Mucosa of descending colon (tissue), 3 donors: Measurements from ENCODE around the gene AK5. TPM values are rescaled to one million over a fixed set of nuclear protein-coding genes. Genes with fewer than 3 reads are reported as not detected.

Experiments used
- ATAC-seq: fragments of 200-7000 bp; cut with Tn5 transposase; one replicate; pipeline ENCODE4 v1.9.1; 2020; ENCODE audit warnings: mild to moderate bottlenecking, moderate library complexity
- DNase-seq, 3 donors: peaks; one replicate each; pipeline ENCODE4 v3.0.0-alpha.2; 2020
- H3K36me3 ChIP-seq: fragments of 200-600 bp; one replicate; pipeline ENCODE4 v1.8.0; 2021; ENCODE audit warnings: low read depth, mild to moderate bottlenecking
- H3K4me1 ChIP-seq: fragments of 200-600 bp; one replicate; pipeline ENCODE4 v1.8.0; 2021; ENCODE audit warnings: low read depth, mild to moderate bottlenecking
- H3K4me3 ChIP-seq: fragments of 200-600 bp; one replicate; pipeline ENCODE4 v1.8.0; 2021; ENCODE audit warnings: mild to moderate bottlenecking
- H3K9me3 ChIP-seq: fragments of 200-600 bp; one replicate; pipeline ENCODE4 v1.8.0; 2021; ENCODE audit warnings: mild to moderate bottlenecking
- CTCF ChIP-seq: fragments of 200-600 bp; IDR thresholded peaks from one replicate; pipeline ENCODE4 v1.8.0; 2022; ENCODE audit warnings: antibody characterized with exemption, mild to moderate bottlenecking
- intact Hi-C, 2 donors: fragments of 100-400 bp; cut with DNase I in 1 of 2; cut with micrococcal nuclease in 1 of 2; formaldehyde crosslinking; loops; one replicate each; pipeline versions ENCODE4 v1.11.0 to v1.11.1; 2022; cut with DNase I, micrococcal nuclease
- total RNA-seq, 3 donors: library from RNA; stranded (reverse); fragmentation: NEBNext Ultra II Directional in 2 of 3; extraction: Animal tissue kit (Norgen Biotek cat#: 25700) in 2 of 3; gene quantifications; one replicate each; pipeline versions ENCODE4 v1.2.1 to v1.2.4, GENCODE V29; 2021 to 2023
- donor health status: DM: no; HTN: no; CAD: no; lungs with moderate emphysema.
- donor health status: DM: no; HTN: no; CAD: no.
- donor health status: DM: no; HTN: yes; CAD: no.

AK5 gene
- total RNA-seq, 3 donors from 2014 or later: 0.51 to 3.0 (median 0.84) TPM

GRCh38 chr1:77279929-77280328 lies 1.9 kb upstream of the AK5 start:
- Histone ChIP-seq H3K4me1 (peaks cover 5% of the 10 kb centered on the region), H3K36me3 (no peaks in the 10 kb centered on the region), H3K9me3 (no peaks in the 10 kb centered on the region), H3K4me3 (no peak overlapping the region)
- ATAC-seq (no peak), DNase-seq (no peak)
- no peak for TF ChIP-seq CTCF
- intact Hi-C loops: no loop called here

GRCh38 chr1:77280962-77281361 lies 857 bp upstream of the AK5 start:
- DNase-seq (no peak), ATAC-seq (no peak)
- Histone ChIP-seq H3K4me1 (peaks cover 5% of the 10 kb centered on the region), H3K36me3 (no peaks in the 10 kb centered on the region), H3K4me3 (no peak overlapping the region), H3K9me3 (no peaks in the 10 kb centered on the region)
- intact Hi-C loops: no loop called here
- TF ChIP-seq CTCF: no peak

DNA sequence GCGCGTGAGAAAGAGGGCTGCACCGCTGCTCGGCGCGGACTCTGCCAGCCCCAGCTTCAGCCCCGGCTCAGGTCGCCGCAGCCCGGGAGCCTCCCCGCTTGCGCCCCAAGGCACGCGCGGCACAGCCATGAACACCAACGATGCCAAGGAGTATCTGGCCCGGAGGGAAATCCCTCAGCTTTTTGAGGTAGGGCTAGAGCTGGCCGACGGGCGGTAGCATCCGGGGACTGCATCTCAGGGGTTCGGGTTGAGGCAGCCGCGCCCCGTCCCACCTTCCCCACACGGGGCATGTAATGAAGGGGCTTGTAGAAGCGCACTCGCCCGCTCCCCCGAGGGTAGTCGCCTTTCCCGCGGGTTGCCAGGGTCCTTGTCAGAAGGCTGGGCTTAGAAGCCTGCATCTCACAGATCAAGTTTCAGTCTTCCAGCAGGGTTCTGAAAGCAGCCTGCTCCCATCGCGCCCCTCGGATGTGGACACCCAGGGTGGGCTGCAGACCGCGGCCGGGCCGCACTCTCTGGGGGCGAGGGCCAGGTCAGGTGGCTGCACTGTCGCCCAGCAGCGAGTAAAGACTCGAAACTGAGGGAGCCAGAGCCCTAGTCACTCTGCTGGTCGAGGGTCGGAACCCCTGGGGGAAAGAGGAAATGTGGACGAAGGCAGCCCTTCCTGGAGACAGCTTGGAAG lies 507 bp downstream of the AK5 start:
- H3K4me1 ChIP-seq: peaks cover 5% of the 10 kb centered on the region
- ATAC-seq (peak; percentile 53), DNase-seq (peak in 2 of 3 donors; percentile 22 to 36)
- no peaks in the 10 kb centered on the region for H3K9me3 ChIP-seq
- no peak for TF ChIP-seq CTCF
- H3K36me3 ChIP-seq: no peaks in the 10 kb centered on the region
- intact Hi-C loops: no loop called here
- no peak overlapping the region for H3K4me3 ChIP-seq

GRCh38 chr1:77282866-77283539 lies 1.2 kb downstream of the AK5 start:
- Histone ChIP-seq H3K9me3 (no peaks in the 10 kb centered on the region), H3K4me1 (peaks cover 5% of the 10 kb centered on the region), H3K36me3 (no peaks in the 10 kb centered on the region), H3K4me3 (no peak overlapping the region)
- DNase-seq (peak in 1 of 3 donors; percentile 28), ATAC-seq (peak; percentile 23)
- intact Hi-C loops: no loop called here
- no peak for TF ChIP-seq CTCF

DNA sequence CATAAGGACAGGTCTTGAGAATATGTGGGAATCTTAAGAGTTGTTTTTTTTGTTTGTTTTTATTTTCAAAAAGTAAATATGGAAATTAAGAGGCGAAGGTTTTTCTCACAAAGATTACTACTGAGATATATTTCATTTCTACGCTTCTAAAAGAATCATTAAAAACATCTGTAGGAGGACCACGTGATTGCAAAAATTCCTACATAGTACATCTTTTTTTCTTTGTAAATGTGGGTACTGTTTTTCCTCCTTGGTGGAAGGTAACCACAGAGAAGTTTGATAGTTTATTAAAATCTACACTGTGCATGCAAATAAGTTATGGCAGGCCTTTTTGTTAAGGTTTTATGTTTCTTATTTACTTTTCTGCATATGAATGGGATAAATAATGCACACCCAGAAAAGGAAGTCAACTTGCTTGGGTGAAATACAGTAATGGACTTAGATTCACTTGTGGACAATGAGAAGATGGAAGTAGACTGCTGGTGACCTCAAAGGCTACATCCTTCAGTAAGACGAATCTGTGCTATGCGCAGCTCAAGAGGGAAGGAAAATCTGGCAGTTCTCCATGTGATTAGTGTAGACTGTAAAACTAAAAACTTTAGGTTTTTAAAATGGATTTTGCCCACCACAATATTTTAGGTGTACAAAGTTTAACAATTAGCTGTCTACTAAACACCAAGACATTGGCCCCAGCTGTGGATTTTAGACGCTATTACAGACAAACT lies 2.0 kb downstream of the AK5 start:
- DNase-seq: no peak
- TF ChIP-seq CTCF: no peak
- intact Hi-C loops: no loop called here
- ATAC-seq: no peak
- no peaks in the 10 kb centered on the region for H3K36me3 ChIP-seq
- no peaks in the 10 kb centered on the region for H3K9me3 ChIP-seq
- H3K4me3 ChIP-seq: no peak overlapping the region
- peaks cover 5% of the 10 kb centered on the region for H3K4me1 ChIP-seq
